ENCODE results near the gene PNCK.
"Not testable (repeated sequence)": the region's sequence is repeated elsewhere in the genome, so short reads cannot be mapped to it uniquely, and the experiment has no call there.

PNCK gene

DNA sequence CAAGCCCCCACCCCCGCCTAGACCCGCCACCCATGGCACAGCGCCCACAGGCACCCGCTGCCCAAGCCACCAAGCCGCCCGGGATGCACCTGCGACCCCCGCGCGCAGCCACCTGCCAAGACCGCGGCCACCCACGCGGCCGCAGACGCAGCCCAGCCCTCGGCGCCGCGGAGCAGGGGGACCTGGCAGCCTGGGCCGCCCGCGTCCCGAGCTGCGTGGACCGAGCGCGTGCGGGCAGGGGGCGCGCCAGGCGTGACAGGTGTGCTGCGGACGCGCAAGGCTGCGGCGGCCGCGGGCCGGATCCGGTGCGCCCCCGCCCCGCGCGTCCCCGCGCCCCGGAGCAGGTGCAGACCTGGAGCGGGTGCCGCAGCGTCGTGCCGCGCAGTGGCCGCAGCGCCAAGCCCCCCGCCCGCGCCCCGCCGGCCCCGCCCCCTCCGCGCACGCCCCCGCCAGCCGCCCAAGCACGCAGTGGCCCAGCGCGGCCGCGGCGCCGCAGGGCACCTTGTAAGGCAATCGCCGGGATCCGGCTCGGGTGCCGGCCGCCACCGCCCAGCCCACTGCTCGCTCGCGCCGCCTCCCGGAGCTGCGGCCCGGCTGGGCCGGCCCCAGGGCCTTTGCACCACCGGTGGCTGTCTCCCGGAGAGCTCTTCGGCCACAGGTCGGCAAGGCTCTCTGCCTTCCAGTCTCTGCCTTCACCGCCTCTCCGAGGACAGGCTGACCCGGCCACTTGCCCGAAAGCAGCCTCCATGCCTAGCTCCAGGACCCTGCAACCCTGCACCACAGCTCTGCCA lies at the start of gene PNCK:
Gene PNCK, minus strand, starts transcription at position 386 of the 791 bp plus-strand sequence. CDS start 737 bp downstream, outside the sequence.
- no peak for DNase-seq (ENCODE audit: low read depth, low spot score)
- no peak within 1 kb of the TSS for H3K27ac ChIP-seq

DNA sequence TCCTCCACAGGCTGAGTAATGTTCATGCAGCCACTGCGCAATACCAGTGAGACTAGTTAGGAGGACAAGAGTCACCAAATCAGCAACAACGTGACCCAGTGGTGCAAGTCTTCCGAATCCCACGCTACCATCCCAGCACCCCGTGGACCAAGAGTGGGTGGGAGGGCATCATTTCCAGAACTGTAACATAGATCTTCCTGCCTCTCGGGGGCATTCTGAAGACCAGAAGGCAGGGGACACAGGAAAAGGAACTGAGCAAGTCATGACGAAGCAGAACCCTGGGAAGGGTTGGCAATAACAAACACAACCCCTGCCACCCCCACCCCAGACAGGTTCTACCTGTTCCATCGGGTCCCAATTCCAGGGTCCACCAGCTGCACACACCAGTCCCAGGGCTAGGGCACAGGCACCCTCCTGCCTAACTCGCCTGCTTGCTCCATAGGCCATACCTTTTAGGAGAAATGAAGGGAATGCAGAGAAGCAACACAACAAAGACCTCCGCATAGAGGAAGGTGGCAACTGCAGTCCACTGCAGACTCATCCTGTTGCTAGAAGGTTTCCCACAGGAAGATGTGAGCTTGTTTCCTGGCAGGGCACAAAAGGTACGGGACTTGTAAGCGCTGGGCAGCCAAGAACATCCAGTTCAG lies 49.2 kb upstream of the PNCK start:
- H3K27ac ChIP-seq = peak overlapping the region; percentile 92
- no peak for DNase-seq (ENCODE audit: low read depth, low spot score)

DNA sequence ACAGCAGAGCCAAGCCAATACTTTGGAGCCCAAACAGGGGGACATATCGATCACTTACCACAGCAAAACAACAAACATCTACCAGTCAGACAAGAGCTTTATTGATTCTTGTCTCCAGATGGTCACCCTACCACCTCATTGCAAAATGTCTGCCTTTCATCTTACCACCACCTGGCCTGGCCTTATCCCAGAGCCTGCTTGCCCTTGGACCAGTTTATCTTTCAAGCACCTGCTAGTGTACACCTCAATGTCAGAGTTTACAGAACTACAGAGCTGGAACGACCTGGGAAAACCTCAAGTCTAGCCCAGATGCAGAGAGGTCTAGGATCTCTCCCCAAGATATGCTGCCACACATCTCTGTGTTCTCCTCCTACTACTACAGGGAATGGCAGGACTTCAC lies 46.1 kb upstream of the PNCK start:
- no peak overlapping the region for H3K27ac ChIP-seq

DNA sequence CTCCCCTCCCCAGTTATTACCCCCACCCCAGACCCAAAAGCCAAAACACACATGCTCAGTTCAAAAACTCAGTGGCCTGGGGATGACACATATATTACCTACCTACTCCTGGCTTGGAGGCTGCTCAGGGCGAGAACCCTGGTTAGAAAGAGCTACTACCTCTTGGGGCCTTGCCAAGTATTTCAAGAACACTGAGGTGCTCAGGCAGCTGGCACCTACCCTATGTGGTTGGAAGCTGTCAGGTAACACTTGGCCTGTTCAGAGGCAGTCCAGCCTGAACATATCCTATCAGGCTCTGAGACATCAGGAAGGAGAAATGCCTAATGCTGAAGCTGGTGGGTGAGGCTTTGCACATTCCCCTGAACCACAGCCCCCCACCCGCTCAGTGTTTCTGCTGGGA lies 45.6 kb upstream of the PNCK start:
- no peak overlapping the region for H3K27ac ChIP-seq
- no peak for DNase-seq (ENCODE audit: low read depth, low spot score)

More for the DNA sequence above, 46.1 kb upstream of the PNCK start:
- no peak for DNase-seq (ENCODE audit: low read depth, low spot score)

DNA sequence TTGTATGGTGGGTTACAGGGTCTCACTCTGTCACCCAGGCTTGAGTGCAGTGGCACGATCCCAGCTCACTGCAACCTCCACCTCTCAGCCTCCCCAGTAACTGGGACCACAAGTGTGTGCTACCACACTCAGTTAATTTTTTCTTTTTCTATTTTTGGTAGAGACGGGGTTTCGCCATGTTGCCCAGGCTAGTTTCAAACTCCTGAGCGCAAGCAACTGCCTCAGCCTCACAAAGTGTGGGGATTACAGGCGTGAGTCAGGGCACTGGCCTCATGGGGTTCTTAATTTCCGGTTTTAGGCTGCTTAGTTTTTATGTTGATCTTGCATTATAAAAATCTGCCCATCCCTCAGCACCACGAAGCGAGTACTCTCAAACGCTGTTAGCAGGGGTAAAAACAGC lies 43.8 kb upstream of the PNCK start:
- no peak for DNase-seq (ENCODE audit: low read depth, low spot score)
- H3K27ac ChIP-seq = no peak overlapping the region

DNA sequence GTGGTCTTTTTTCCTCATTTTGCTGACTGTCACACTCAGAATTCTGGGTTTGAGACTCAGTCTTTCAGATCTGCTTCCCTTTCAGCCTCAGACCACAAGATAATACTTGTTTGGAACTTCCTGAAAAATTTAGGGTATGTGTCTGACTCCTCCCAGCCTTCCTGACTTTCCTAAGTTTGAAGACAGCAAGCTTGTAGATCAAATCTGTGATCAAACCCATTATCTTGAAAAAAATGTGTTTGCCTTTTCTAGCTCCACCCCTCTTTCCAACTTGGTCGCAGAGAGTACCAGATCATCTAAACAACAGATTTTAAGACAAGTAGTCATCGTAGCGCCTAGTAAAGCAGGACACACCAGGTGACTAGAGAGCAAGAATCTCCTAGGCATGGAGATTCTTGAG lies 40.6 kb upstream of the PNCK start:
- DNase-seq (ENCODE audit: low read depth, low spot score) = no peak
- peak overlapping the region; percentile 26 for H3K27ac ChIP-seq

DNA sequence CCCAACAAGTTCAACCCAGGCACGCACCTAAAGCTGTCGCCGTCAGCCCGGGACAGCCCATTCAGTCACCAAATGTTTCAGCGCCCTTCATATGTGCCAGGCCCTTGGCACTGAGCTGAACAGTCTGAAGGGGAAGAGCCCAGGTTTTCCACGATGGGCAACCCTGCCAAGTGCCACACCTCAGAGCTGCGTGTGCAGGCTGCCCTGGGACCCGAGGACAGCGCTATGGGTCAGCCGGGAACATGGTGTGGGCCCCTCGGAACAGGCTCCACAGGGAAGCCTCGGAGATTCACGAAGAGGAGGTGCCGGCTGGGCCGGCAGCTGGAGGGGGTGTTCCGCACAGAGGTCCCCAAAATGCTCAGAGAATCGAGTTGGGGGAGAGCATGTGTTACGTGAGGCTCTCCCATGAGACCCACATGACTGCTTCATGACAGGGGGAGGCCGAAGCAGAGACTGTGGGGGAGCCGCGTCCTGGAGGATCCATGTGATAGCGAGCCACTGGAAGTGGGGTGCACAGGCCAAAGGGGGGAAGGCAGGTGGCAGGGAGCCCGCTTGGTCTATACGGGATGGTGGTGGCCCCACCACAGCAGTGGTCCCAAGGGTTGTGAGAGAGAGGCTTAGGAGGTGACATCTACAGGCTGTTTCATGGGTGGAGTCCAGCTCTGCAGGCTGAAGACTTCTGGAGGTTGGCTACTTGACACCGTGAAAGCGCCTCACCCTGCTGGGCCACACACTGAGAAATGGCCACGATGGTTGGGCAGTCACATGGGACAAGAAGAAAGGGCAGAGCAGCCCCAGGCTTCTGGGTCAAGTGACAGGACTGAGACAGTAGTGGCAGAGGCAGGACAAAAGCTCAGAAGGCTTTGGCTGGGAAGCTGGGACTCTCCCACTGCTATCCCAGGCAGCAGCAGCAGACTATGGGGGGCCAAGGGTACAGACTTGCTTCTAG lies 36.4 kb upstream of the PNCK start:
- DNase-seq (ENCODE audit: low read depth, low spot score) = no peak
- peak overlapping the region; percentile 80 for H3K27ac ChIP-seq

DNA sequence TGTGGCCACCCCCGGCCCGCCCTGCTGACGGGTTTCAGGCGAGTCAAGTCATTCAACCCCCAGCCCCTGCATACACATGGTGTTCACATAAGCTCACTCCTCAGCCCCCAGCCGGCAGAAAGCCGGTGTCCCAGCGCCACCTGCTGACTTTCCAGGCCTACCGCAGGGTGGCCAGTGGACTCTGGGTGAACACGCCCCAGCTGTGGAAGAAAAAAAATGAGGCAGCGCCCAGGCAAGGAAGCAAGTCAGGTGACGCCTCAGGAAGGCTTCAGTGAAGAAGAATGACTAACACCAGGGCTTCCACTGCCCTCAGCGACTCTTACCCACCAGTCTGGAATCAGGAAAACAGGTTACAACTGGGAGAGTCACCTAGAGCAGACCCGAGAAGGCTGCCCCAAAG lies 34.8 kb upstream of the PNCK start:
- H3K27ac ChIP-seq = peak overlapping the region; percentile 80
- peak; percentile 69 for DNase-seq (ENCODE audit: low read depth, low spot score)

DNA sequence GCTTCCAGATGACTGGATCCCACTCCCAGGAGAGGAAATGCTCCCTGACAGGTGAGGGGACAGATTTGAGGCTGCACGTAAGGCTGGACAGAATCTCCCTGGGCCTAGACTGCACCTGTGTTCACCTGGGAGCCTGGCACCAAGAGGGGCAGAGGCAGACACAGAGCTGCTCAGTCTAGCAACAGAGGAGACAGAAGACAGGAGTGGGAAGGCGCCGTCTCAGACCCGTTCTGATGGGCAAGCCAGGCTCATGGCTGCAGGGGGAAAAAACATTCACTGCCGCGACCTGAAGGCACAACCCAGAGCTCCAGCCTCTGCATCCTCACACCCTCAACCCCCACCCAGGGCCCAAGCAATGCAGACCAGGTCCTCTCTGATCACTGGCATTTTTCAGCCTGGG lies 33.8 kb upstream of the PNCK start:
- no peak overlapping the region for H3K27ac ChIP-seq
- no peak for DNase-seq (ENCODE audit: low read depth, low spot score)

DNA sequence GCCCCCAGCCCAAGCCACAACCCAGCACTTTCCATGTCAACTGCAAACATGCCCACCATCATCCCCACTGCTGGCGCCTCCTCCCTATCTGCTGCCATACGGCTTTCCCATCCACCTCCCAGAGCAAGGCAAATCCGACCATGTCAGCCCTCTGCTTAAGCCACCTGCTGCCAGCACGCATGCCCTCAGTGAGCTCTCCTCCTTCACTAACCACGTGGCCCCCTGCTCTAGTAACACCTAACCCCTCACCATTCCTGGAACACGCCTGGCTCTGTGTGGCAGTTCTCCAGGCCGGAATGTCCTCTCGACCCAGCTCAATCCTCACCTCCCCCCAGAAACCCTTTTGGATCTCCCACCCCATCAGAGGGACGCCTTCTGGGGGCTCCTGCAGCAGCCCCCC lies 33.2 kb upstream of the PNCK start:
- H3K27ac ChIP-seq = peak overlapping the region; percentile 35
- no peak for DNase-seq (ENCODE audit: low read depth, low spot score)

DNA sequence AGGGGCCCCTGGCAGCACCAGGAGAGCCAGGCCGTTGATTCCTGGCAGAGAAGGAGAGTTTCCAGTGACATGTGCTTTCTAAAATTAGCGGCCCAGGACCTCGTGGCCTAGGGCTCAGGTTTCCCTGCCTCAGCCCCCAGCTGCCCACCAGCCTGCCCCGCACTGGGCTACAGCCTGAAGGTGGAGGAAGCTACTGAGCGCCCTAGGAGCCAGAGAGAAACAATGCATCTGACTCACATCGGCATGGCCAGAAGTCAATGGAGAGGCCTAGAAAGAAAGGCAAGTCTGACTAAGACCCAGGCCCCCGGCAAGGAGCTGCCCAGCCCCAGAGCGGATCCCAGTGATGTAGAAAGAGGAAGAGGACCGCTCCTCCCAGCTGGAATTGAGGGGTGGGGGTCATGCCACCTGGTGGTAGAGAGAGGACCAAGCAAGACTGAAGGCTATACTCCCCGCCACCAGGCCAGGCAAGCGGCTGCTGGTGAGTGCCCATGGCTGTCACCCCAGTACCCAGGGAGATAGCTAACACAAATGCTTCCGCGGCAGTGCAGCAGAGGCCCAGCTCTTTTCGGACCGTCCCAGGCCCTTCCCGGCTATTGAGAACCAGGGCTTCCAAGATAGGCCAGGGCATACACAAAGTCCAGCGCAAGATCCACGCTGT lies 31.9 kb upstream of the PNCK start:
- peak overlapping the region; percentile 35 for H3K27ac ChIP-seq
- DNase-seq (ENCODE audit: low read depth, low spot score) = not testable (repeated sequence)

DNA sequence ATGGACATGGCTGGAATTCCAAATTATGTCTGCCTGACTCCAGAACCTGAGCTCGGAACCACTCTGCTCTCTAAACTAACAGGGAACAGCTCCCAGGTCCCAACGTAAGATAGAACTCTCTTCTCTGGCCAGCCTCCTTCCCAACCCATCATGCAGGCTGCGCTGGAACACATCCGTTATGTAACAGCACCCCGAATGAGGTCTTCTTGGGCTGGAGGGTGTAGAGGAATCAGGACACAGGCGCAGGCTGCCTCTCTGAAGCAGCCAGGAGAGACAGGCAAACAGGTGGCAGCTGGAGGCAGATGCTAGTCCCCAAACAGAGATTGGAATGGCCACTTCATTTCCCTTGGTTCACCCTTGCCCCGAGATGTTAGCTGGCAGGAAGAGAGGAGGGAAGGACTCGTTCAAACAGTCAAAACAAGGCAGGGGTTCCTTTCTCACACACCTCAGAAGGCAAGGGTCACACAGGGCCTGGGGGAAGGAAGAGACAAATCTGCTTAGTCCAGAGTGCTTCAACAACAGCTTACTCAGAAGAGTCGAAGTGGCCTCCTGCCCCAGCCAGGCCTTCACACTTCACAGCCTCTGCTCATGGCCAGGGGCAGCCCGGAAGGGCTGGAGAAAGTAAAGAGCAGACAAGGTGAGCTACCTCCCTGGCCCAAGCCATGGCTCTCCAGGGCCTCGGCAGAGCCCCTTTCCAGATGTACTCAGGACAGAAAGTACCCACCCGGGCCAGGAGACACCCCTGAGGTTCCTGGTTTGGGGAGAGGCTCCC lies 31.2 kb upstream of the PNCK start:
- peak overlapping the region; percentile 35 for H3K27ac ChIP-seq
- DNase-seq (ENCODE audit: low read depth, low spot score) = not testable (repeated sequence)

DNA sequence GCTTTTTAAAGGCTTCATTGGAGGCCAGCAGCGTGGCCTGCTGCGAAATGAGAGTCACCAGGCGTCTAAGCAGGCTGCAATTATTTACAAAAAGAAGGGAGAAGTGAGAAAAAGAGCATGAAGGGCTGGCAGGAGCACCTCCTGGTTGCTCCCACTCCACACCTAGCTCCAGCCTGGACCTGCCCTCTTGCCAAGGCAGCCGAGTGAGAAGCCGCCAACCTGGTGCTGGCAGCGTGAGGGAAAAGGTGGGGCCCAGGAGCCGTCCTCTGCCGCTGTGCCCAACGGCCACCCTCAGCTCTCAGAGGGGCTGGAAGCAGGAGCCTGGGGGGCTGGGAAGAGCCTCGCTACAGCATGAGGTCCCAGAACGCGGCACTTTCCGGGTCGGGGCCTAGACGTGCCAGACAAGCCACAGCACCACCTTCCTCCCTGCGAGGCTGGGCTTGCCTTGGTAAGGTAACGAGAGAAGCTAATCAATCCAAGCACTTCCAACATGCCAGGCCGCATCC lies 30.5 kb upstream of the PNCK start:
- DNase-seq (ENCODE audit: low read depth, low spot score) = no peak
- peak overlapping the region; percentile 35 for H3K27ac ChIP-seq

DNA sequence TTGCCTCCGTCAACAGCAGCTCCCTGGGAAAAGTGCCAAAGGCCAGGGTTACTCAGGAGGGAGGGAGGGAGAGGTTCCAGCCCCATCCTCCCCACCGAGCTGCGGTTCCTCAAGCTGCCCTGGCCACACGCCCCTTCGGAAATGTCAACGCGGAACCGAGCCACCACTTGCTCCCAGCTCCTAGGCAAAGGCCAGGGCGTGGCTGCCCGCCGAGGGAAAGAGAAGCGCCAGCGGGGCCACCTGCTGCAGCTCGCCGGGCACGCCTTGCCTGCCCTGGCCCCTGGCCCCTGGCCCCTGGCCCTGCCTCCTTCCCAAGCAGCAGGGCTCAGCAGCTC lies 29.4 kb upstream of the PNCK start:
- no peak for DNase-seq (ENCODE audit: low read depth, low spot score)
- no peak overlapping the region for H3K27ac ChIP-seq

DNA sequence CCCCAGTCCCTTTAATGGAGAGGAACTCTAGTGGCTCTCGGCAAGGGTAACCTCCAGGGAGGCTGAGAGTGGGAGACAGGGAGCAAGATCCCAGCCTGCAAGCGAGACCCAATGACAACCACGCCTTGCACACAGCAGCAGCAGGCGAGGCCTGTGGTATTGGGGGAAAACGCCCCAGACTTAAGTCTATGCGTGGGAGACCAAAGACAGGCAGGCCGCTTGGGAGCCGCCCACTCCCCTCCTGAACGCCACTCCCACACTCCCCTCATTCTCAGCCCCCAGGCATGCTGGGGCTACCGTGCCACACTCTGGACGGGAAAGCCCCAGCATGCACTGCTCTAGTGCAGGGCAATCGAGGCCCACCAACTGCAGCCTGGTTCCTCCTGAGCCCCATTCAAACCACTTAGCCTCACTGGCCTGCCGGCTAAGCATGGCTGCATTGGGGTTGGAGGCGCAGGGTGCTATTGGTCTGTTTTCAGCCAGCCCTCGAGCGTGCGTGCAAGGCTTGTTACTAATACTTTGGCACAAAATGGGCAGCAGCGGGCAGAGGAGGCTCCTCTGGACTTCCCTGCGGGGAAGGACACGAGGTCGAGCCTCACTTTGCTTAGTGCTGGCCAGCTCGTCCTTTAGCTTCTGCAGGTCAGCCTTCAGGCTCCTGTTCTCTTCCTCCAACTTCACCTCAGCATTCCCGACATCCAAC lies 28.9 kb upstream of the PNCK start:
- no peak for DNase-seq (ENCODE audit: low read depth, low spot score)
- H3K27ac ChIP-seq = no peak overlapping the region

DNA sequence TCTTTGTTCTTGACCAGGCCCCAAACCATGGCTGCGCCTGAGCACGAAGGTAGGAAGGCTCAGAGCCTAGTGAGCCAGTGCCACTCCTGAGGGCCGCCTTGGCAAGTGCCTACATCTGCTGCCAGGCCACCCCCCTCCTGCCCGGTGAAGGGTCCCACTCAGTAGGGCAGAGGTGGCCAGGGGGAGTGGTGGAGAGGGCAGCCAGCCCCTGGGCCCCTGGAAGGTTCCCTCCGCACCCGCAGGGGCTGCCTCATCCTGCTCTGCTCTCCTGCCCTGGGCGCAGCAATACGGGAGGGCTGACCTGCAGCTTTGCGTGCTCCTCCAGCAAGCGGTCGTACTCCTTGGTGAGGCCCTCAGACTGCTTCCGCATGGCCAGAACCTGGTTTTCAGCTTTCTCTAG lies 28.1 kb upstream of the PNCK start:
- H3K27ac ChIP-seq = no peak overlapping the region
- DNase-seq (ENCODE audit: low read depth, low spot score) = no peak

DNA sequence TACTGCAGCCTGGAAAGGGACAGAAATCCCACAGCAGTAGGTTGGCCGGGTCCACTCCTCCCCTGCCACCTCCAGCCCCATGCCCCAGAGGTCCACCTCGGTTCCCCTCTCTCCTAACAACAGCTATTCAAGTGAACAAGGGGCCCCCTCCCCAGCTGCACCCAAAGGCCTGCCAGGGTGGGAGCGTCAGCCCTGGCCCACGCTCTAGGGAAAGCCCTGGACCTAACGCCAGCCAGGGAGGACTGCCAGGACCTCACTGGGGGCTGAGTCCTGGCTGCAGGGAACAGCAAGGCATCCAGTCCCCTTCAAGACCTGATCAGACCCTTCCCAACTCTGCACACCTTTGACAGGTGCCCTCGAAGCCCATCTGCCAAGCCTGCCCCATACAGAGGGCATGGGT lies 27.4 kb upstream of the PNCK start:
- H3K27ac ChIP-seq = no peak overlapping the region
- no peak for DNase-seq (ENCODE audit: low read depth, low spot score)

DNA sequence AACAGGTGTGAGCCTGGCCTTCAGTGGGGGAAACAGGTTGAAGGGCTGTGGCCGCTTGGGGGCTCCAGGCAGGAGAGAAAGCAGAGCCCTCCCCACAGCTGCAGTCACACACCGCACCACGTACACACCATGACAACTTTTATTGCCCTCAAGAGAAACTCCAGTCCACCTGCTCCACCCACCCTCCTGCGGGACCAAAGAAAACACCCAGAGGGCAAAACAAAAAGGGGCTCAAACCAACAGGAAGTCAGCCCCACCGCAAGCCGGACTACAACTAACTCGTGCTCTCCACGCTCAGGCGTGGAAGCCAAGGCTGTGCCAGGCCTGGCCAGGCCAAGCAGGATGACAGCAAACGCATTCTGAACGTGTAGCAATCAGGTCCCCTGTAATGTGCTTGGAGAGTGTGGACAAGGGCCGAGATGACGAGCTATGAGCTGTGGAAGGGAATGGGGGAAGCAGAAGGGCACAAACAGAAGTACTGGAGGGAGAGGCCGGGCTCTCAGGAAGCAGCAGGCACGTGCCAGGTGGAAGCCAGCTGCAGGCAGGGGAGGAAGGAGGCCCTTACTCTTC lies 26.8 kb upstream of the PNCK start:
- H3K27ac ChIP-seq = no peak overlapping the region
- DNase-seq (ENCODE audit: low read depth, low spot score) = no peak

Measured in epithelial cell of prostate (primary cell).